ENCODE measurements around the gene MAN2A2. TPM values are rescaled to one million over a fixed set of nuclear protein-coding genes. Genes with fewer than 3 reads are reported as not detected.

The MAN2A2 gene
- total RNA-seq, 5 donors from 2014 or later (not counting 1 experiment from before 2014, with no cell fraction given), result 119 to 158 (median 142) TPM

- ATAC-seq (replicated peaks in 1 of 4) (no peak), DNase-seq (no peak)
- H3K27ac ChIP-seq (ENCODE audit: low read length), result no peak overlapping the region
- CTCF ChIA-PET, result no interaction called here
- H3K4me3 ChIP-seq (ENCODE audit: control insufficient read depth in 1 of 2, extremely low read depth in 1 of 2, low read length in 1 of 2), result no peak overlapping the region
- Mint-ChIP-seq H3K4me3 (no peak overlapping the region), H3K36me3 (no peaks in the 10 kb centered on the region), H3K9me3 (no peaks in the 10 kb centered on the region), H3K27me3 (no peaks in the 10 kb centered on the region), H3K4me1 (peaks cover 18 to 33% (median 32%) of the 10 kb centered on the region in 3 donors), H3K27ac (no peak overlapping the region)
- 95% methylated on average over 6 of the region's 7 CpGs for WGBS (ENCODE audit: insufficient coverage)
- H3K27me3 ChIP-seq (replicated peaks in 1 of 2; ENCODE audit: control insufficient read depth in 2 of 2, extremely low read depth in 1 of 2, insufficient read depth in 2 of 2, low read length in 1 of 2), result no peaks in the 10 kb centered on the region
- H3K4me1 ChIP-seq (ENCODE audit: control insufficient read depth in 1 of 2, extremely low read depth in 1 of 2, insufficient read depth in 2 of 2, low read length in 2 of 2), result peaks cover 3 to 30% of the 10 kb centered on the region in 2 experiments
- no peaks in the 10 kb centered on the region for H3K36me3 ChIP-seq (ENCODE audit: control insufficient read depth in 2 of 2, extremely low read depth in 1 of 2, insufficient read depth in 1 of 2, low read length in 1 of 2)
- H3K9me3 ChIP-seq, result no peaks in the 10 kb centered on the region
- POLR2A ChIA-PET, result no interaction called here
These were observed 42.7 kb upstream of the MAN2A2 start for GRCh38 chr15:90860450-90860849.

- H3K9me3 Mint-ChIP-seq, result no peaks in the 10 kb centered on the region
- Histone ChIP-seq H3K27me3 (replicated peaks in 1 of 2; ENCODE audit: control insufficient read depth in 2 of 2, extremely low read depth in 1 of 2, insufficient read depth in 2 of 2, low read length in 1 of 2) (no peaks in the 10 kb centered on the region), H3K36me3 (ENCODE audit: control insufficient read depth in 2 of 2, extremely low read depth in 1 of 2, insufficient read depth in 1 of 2, low read length in 1 of 2) (no peaks in the 10 kb centered on the region), H3K4me3 (ENCODE audit: control insufficient read depth in 1 of 2, extremely low read depth in 1 of 2, low read length in 1 of 2) (no peak overlapping the region), H3K4me1 (ENCODE audit: control insufficient read depth in 1 of 2, extremely low read depth in 1 of 2, insufficient read depth in 2 of 2, low read length in 2 of 2) (peaks cover 3 to 26% of the 10 kb centered on the region in 2 experiments), H3K9me3 (no peaks in the 10 kb centered on the region), H3K27ac (ENCODE audit: low read length) (no peak overlapping the region)
- WGBS (ENCODE audit: insufficient coverage), result 93% methylated on average over 8 of the region's 14 CpGs
- no peaks in the 10 kb centered on the region for H3K36me3 Mint-ChIP-seq
- peaks cover 17 to 26% (median 26%) of the 10 kb centered on the region in 3 donors for H3K4me1 Mint-ChIP-seq
- H3K4me3 Mint-ChIP-seq, result no peak overlapping the region
- ChIA-PET CTCF (no interaction called here), POLR2A (no interaction called here)
- DNase-seq, result no peak
- H3K27me3 Mint-ChIP-seq, result no peaks in the 10 kb centered on the region
- no peak for ATAC-seq (replicated peaks in 1 of 4)
- no peak overlapping the region for H3K27ac Mint-ChIP-seq
These were observed 42.0 kb upstream of the MAN2A2 start for GRCh38 chr15:90860942-90861675.

DNA sequence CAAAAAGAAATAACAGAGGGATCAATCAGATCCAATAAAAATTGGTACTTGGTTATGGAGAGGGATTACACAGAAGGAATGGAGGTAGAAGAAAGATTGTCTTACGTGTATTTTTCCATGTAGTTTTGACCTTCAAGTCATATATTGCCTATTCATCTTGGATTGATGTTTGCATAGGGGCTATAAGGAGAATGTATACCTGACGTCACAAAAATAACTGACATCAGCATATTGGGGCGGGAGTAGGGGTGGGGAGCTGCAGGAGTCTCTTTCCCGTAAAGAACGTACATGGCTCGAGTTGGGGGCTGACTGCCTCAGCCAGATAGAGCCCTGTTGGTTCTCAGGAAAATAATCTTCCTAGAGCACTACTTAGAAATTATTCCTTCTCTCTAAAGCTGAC lies 40.6 kb upstream of the MAN2A2 start:
- Histone ChIP-seq H3K27me3 (replicated peaks in 1 of 2; ENCODE audit: control insufficient read depth in 2 of 2, extremely low read depth in 1 of 2, insufficient read depth in 2 of 2, low read length in 1 of 2) (no peaks in the 10 kb centered on the region), H3K4me3 (ENCODE audit: control insufficient read depth in 1 of 2, extremely low read depth in 1 of 2, low read length in 1 of 2) (no peak overlapping the region), H3K27ac (ENCODE audit: low read length) (no peak overlapping the region), H3K9me3 (no peaks in the 10 kb centered on the region), H3K36me3 (ENCODE audit: control insufficient read depth in 2 of 2, extremely low read depth in 1 of 2, insufficient read depth in 1 of 2, low read length in 1 of 2) (no peaks in the 10 kb centered on the region), H3K4me1 (ENCODE audit: control insufficient read depth in 1 of 2, extremely low read depth in 1 of 2, insufficient read depth in 2 of 2, low read length in 2 of 2) (peaks cover 0 to 13% of the 10 kb centered on the region in 2 experiments)
- Mint-ChIP-seq H3K9me3 (no peaks in the 10 kb centered on the region), H3K36me3 (no peaks in the 10 kb centered on the region), H3K27ac (no peak overlapping the region), H3K4me3 (no peak overlapping the region), H3K4me1 (peaks cover 7 to 13% (median 13%) of the 10 kb centered on the region in 3 donors), H3K27me3 (no peaks in the 10 kb centered on the region)
- ATAC-seq (replicated peaks in 1 of 4) (no peak), DNase-seq (no peak)
- CTCF ChIA-PET, result no interaction called here
- no CpG with 5 or more reads among the region's 6 CpGs for WGBS (ENCODE audit: insufficient coverage)
- POLR2A ChIA-PET, result no interaction called here

DNA sequence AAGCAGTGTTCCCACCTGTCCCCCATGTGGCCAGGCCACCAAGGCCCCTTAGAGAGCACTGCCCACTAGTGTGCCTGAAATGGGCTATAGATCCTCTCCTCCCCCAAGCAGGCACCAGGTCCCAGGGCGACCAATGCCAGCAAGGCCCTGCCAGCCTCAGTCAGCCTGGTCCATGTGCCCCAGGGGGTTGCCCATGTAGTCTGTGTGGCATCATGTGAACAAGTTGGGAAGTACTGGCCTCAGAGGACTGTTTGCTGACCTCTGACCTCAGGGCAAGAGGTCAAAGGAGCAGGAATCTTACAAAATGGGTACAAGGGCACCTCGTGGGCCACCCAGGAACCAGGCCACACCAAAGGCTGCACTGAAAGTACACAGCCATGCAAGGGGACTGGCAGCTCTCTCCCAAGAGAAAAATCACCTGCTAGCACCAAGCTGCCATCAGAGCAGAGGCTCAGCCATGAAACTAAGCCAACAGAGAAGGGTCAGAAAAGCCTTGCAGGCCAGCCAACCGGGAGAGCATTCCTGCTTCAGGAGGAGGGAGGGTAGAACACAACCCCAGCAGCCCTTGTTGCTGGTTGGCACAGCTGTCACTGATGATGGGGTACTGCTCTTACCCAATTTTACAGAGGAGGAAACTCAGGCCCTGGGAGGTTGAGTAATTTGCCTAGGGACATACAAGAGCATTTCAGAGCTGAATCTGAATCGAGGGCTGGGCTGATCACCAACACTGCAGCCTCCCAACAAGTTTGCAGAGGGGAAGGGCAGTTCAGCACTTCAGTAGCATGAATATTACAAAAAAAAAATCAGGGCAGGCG lies 39.9 kb upstream of the MAN2A2 start:
- Mint-ChIP-seq H3K4me1 (peaks cover 2 to 9% (median 7%) of the 10 kb centered on the region in 3 donors), H3K27me3 (no peaks in the 10 kb centered on the region), H3K4me3 (no peak overlapping the region), H3K9me3 (no peaks in the 10 kb centered on the region), H3K27ac (peak overlapping the region in 1 of 2 donors; percentile 39), H3K36me3 (no peaks in the 10 kb centered on the region)
- Histone ChIP-seq H3K27me3 (replicated peaks in 1 of 2; ENCODE audit: control insufficient read depth in 2 of 2, extremely low read depth in 1 of 2, insufficient read depth in 2 of 2, low read length in 1 of 2) (no peaks in the 10 kb centered on the region), H3K9me3 (no peaks in the 10 kb centered on the region), H3K4me3 (ENCODE audit: control insufficient read depth in 1 of 2, extremely low read depth in 1 of 2, low read length in 1 of 2) (no peak overlapping the region), H3K36me3 (ENCODE audit: control insufficient read depth in 2 of 2, extremely low read depth in 1 of 2, insufficient read depth in 1 of 2, low read length in 1 of 2) (no peaks in the 10 kb centered on the region), H3K27ac (ENCODE audit: low read length) (no peak overlapping the region), H3K4me1 (ENCODE audit: control insufficient read depth in 1 of 2, extremely low read depth in 1 of 2, insufficient read depth in 2 of 2, low read length in 2 of 2) (peaks cover 0 to 6% of the 10 kb centered on the region in 2 experiments)
- no peak for DNase-seq
- ChIA-PET POLR2A (no interaction called here), CTCF (no interaction called here)
- WGBS (ENCODE audit: insufficient coverage), result 79% methylated on average over 3 of the region's 5 CpGs
- no peak for ATAC-seq (replicated peaks in 1 of 4)

- peaks cover 0 to 9% of the 10 kb centered on the region in 2 experiments for H3K4me1 ChIP-seq (ENCODE audit: control insufficient read depth in 1 of 2, extremely low read depth in 1 of 2, insufficient read depth in 2 of 2, low read length in 2 of 2)
- no peaks in the 10 kb centered on the region for H3K9me3 ChIP-seq
- 71% methylated on average over 3 of the region's 4 CpGs for WGBS (ENCODE audit: insufficient coverage)
- no peak overlapping the region for H3K4me3 ChIP-seq (ENCODE audit: control insufficient read depth in 1 of 2, extremely low read depth in 1 of 2, low read length in 1 of 2)
- H3K27me3 ChIP-seq (replicated peaks in 1 of 2; ENCODE audit: control insufficient read depth in 2 of 2, extremely low read depth in 1 of 2, insufficient read depth in 2 of 2, low read length in 1 of 2), result no peaks in the 10 kb centered on the region
- H3K27ac Mint-ChIP-seq, result no peak overlapping the region
- no peaks in the 10 kb centered on the region for H3K36me3 ChIP-seq (ENCODE audit: control insufficient read depth in 2 of 2, extremely low read depth in 1 of 2, insufficient read depth in 1 of 2, low read length in 1 of 2)
- no peaks in the 10 kb centered on the region for H3K36me3 Mint-ChIP-seq
- H3K4me1 Mint-ChIP-seq, result peaks cover 7 to 12% (median 8%) of the 10 kb centered on the region in 3 donors
- ATAC-seq (replicated peaks in 1 of 4) (no peak), DNase-seq (no peak)
- no peak overlapping the region for H3K27ac ChIP-seq (ENCODE audit: low read length)
- ChIA-PET CTCF (no interaction called here), POLR2A (no interaction called here)
- no peaks in the 10 kb centered on the region for H3K9me3 Mint-ChIP-seq
- H3K4me3 Mint-ChIP-seq, result no peak overlapping the region
- H3K27me3 Mint-ChIP-seq, result no peaks in the 10 kb centered on the region
These were observed 39.1 kb upstream of the MAN2A2 start for GRCh38 chr15:90863987-90864386.

- CTCF ChIA-PET, result no interaction called here
- no peaks in the 10 kb centered on the region for H3K27me3 ChIP-seq (replicated peaks in 1 of 2; ENCODE audit: control insufficient read depth in 2 of 2, extremely low read depth in 1 of 2, insufficient read depth in 2 of 2, low read length in 1 of 2)
- no peaks in the 10 kb centered on the region for H3K9me3 ChIP-seq
- no peak overlapping the region for H3K27ac Mint-ChIP-seq
- POLR2A ChIA-PET, result interaction anchor here in 1 of 2 donors (0.7 kb wide), 1 partner anchor 292 kb away, joined by 4 read pairs; no protein-coding TSS in a partner anchor
- H3K36me3 Mint-ChIP-seq, result no peaks in the 10 kb centered on the region
- no peak overlapping the region for H3K4me3 ChIP-seq (ENCODE audit: control insufficient read depth in 1 of 2, extremely low read depth in 1 of 2, low read length in 1 of 2)
- no peaks in the 10 kb centered on the region for H3K27me3 Mint-ChIP-seq
- no peak for ATAC-seq (replicated peaks in 1 of 4)
- H3K4me3 Mint-ChIP-seq, result no peak overlapping the region
- H3K4me1 Mint-ChIP-seq, result peaks cover 10 to 13% (median 11%) of the 10 kb centered on the region in 3 donors
- no peaks in the 10 kb centered on the region for H3K9me3 Mint-ChIP-seq
- H3K4me1 ChIP-seq (ENCODE audit: control insufficient read depth in 1 of 2, extremely low read depth in 1 of 2, insufficient read depth in 2 of 2, low read length in 2 of 2), result peaks cover 0 to 11% of the 10 kb centered on the region in 2 experiments
- H3K27ac ChIP-seq (ENCODE audit: low read length), result no peak overlapping the region
- DNase-seq, result no peak
- no peaks in the 10 kb centered on the region for H3K36me3 ChIP-seq (ENCODE audit: control insufficient read depth in 2 of 2, extremely low read depth in 1 of 2, insufficient read depth in 1 of 2, low read length in 1 of 2)
- WGBS (ENCODE audit: insufficient coverage), result 91% methylated on average over 9 of the region's 10 CpGs
These were observed 38.6 kb upstream of the MAN2A2 start for GRCh38 chr15:90864507-90864906.

All from T-cell (primary cell).